Right lobe of liver (tissue), 4 donors: Measurements from ENCODE around the gene FBXL17.

ENCODE experiments used
- CTCF ChIP-seq, 4 donors: fragments of 200-600 bp in 3 of 4; fragments of 450-650 bp in 1 of 4; IDR thresholded peaks; one replicate each; pipeline versions ENCODE4 v1.5.1 to v1.8.0; 2016 to 2022; ENCODE audit warnings: antibody characterized with exemption in 4 of 4, mild to moderate bottlenecking in 2 of 4
- POLR2A ChIP-seq: fragments of 450-650 bp; IDR thresholded peaks from one replicate; pipeline ENCODE4 v1.6.1; 2017; ENCODE audit warnings: antibody characterized with exemption, mild to moderate bottlenecking
- donor health status: DM: no; HTN: no; CAD: no.
- donor health status: DM: no; HTN: no; CAD: no.
- donor health status: DM: no; HTN: yes; CAD: no.

GRCh38 chr5:107997338-107997980 is 384.4 kb downstream of the FBXL17 start:
- TF ChIP-seq POLR2A (no peak), CTCF (IDR thresholded peaks at IDR 0.05) (no peak)
